NCI-H526 treated with DMSO at 0.1 percent for 48 hours (cell line): ENCODE results near the gene ALOXE3.
"Not testable (repeated sequence)": the region's sequence is repeated elsewhere in the genome, so short reads cannot be mapped to it uniquely, and the experiment has no call there.

ENCODE experiments used
- DNase-seq: peaks from one replicate; lab custom pipeline; 2025; lab: John Stamatoyannopoulos, UW

Gene ALOXE3

GRCh38 chr17:8091033-8091687 lies 27.2 kb downstream of the ALOXE3 start:
- DNase-seq, result peak; percentile 73

- DNase-seq, result no peak
These were observed 28.6 kb downstream of the ALOXE3 start for GRCh38 chr17:8089728-8090127.

- DNase-seq, result no peak
These were observed 30.4 kb downstream of the ALOXE3 start for GRCh38 chr17:8087952-8088230.

GRCh38 chr17:8087075-8087951 lies 31.0 kb downstream of the ALOXE3 start, which contains the start of gene ALOX12B:
Gene ALOX12B (minus strand): TSS chr17:8087716. CDS start chr17:8087442, 274 bp downstream.
- no peak for DNase-seq

- DNase-seq, result no peak
These were observed 34.1 kb downstream of the ALOXE3 start for GRCh38 chr17:8084250-8084649.

- DNase-seq, result no peak
These were observed 36.0 kb downstream of the ALOXE3 start for GRCh38 chr17:8082292-8082691.

GRCh38 chr17:8081876-8082275 lies 36.4 kb downstream of the ALOXE3 start:
- DNase-seq, result no peak

- no peak for DNase-seq
These were observed 37.5 kb downstream of the ALOXE3 start for GRCh38 chr17:8080799-8081219.

- DNase-seq, result no peak
These were observed 38.0 kb downstream of the ALOXE3 start for GRCh38 chr17:8080208-8080798.

GRCh38 chr17:8079291-8080207 lies 38.8 kb downstream of the ALOXE3 start:
- peak; percentile 59 for DNase-seq

- DNase-seq, result not testable (repeated sequence)
These were observed 40.4 kb downstream of the ALOXE3 start for GRCh38 chr17:8077939-8078338.

- no peak for DNase-seq
These were observed 41.6 kb downstream of the ALOXE3 start for GRCh38 chr17:8076502-8077266.

- DNase-seq, result no peak
These were observed 42.6 kb downstream of the ALOXE3 start for GRCh38 chr17:8075574-8076342.

GRCh38 chr17:8075081-8075480 lies 43.2 kb downstream of the ALOXE3 start:
- no peak for DNase-seq

- DNase-seq, result no peak
These were observed 43.8 kb downstream of the ALOXE3 start for GRCh38 chr17:8074554-8074953.

GRCh38 chr17:8073627-8074484 lies 44.5 kb downstream of the ALOXE3 start:
- DNase-seq, result peak; percentile 35

- no peak for DNase-seq
These were observed 45.4 kb downstream of the ALOXE3 start for GRCh38 chr17:8072729-8073461.

GRCh38 chr17:8072341-8072728 lies 46.0 kb downstream of the ALOXE3 start:
- DNase-seq, result no peak

- no peak for DNase-seq
These were observed 46.8 kb downstream of the ALOXE3 start for GRCh38 chr17:8071496-8071895.
